ENCODE results near the gene ERBB2. TPM values are rescaled to one million over a fixed set of nuclear protein-coding genes. Genes with fewer than 3 reads are reported as not detected.

Gene ERBB2
- total RNA-seq, 2 donors from 2014 or later = 8.2 to 12.1 TPM

- Mint-ChIP-seq H3K9me3 (no peaks in the 10 kb centered on the region), H3K27ac (no peak within 1 kb of the TSS), H3K4me1 (ENCODE audit: low read depth) (peaks cover 42% of the 10 kb centered on the region), H3K27me3 (ENCODE audit: low read depth) (peaks cover 12% of the 10 kb centered on the region), H3K36me3 (ENCODE audit: insufficient read depth in 2 of 2) (no peaks in the 10 kb centered on the region), H3K4me3 (peak within 1 kb of the TSS; percentile 80 to 93)
- peak; percentile 14 to 21 for ATAC-seq (replicated peaks in 1 of 2)
- DNase-seq = peak in 1 of 2 donors; percentile 23
Observed at GRCh38 chr17:39737760-39738567, 38.1 kb downstream of the ERBB2 start, which contains the start of gene GRB7. GRB7 (plus strand) TSS chr17:39737938; CDS start chr17:39742302, 4,364 bp downstream.

GRCh38 chr17:39738568-39738901 lies 38.7 kb downstream of the ERBB2 start:
- no peaks in the 10 kb centered on the region for H3K36me3 Mint-ChIP-seq (ENCODE audit: insufficient read depth in 2 of 2)
- ATAC-seq (replicated peaks in 1 of 2) = peak; percentile 89 to 96
- H3K4me3 Mint-ChIP-seq = peak overlapping the region; percentile 80 to 93
- H3K9me3 Mint-ChIP-seq = no peaks in the 10 kb centered on the region
- peaks cover 12% of the 10 kb centered on the region for H3K27me3 Mint-ChIP-seq (ENCODE audit: low read depth)
- H3K27ac Mint-ChIP-seq = no peak overlapping the region
- H3K4me1 Mint-ChIP-seq (ENCODE audit: low read depth) = peaks cover 42% of the 10 kb centered on the region
- DNase-seq = peak; percentile 68 to 77

GRCh38 chr17:39738983-39739884 lies 39.4 kb downstream of the ERBB2 start:
- Mint-ChIP-seq H3K27ac (no peak overlapping the region), H3K36me3 (ENCODE audit: insufficient read depth in 2 of 2) (no peaks in the 10 kb centered on the region), H3K27me3 (ENCODE audit: low read depth) (peaks cover 12% of the 10 kb centered on the region), H3K4me3 (peak overlapping the region; percentile 80 to 93), H3K4me1 (ENCODE audit: low read depth) (peaks cover 42% of the 10 kb centered on the region), H3K9me3 (no peaks in the 10 kb centered on the region)
- DNase-seq (no peak), ATAC-seq (replicated peaks in 1 of 2) (peak in 1 of 2 donors; percentile 32)

- H3K27me3 Mint-ChIP-seq (ENCODE audit: low read depth) = peaks cover 12% of the 10 kb centered on the region
- ATAC-seq (replicated peaks in 1 of 2) (no peak), DNase-seq (no peak)
- H3K36me3 Mint-ChIP-seq (ENCODE audit: insufficient read depth in 2 of 2) = no peaks in the 10 kb centered on the region
- no peak overlapping the region for H3K27ac Mint-ChIP-seq
- H3K4me3 Mint-ChIP-seq = peak overlapping the region in 1 of 2 donors; percentile 93
- H3K9me3 Mint-ChIP-seq = no peaks in the 10 kb centered on the region
- peaks cover 42% of the 10 kb centered on the region for H3K4me1 Mint-ChIP-seq (ENCODE audit: low read depth)
Observed at GRCh38 chr17:39739885-39740356, 40.1 kb downstream of the ERBB2 start.

- H3K4me1 Mint-ChIP-seq (ENCODE audit: low read depth) = peaks cover 42% of the 10 kb centered on the region
- no peaks in the 10 kb centered on the region for H3K36me3 Mint-ChIP-seq (ENCODE audit: insufficient read depth in 2 of 2)
- peak in 1 of 2 donors; percentile 25 for ATAC-seq (replicated peaks in 1 of 2)
- no peak overlapping the region for H3K27ac Mint-ChIP-seq
- peaks cover 12% of the 10 kb centered on the region for H3K27me3 Mint-ChIP-seq (ENCODE audit: low read depth)
- DNase-seq = no peak
- peak overlapping the region in 1 of 2 donors; percentile 36 for H3K4me3 Mint-ChIP-seq
- H3K9me3 Mint-ChIP-seq = no peaks in the 10 kb centered on the region
Observed at GRCh38 chr17:39740357-39741111, 40.7 kb downstream of the ERBB2 start.

- Mint-ChIP-seq H3K4me3 (no peak overlapping the region), H3K27ac (no peak overlapping the region), H3K36me3 (ENCODE audit: insufficient read depth in 2 of 2) (no peaks in the 10 kb centered on the region), H3K4me1 (ENCODE audit: low read depth) (peaks cover 33% of the 10 kb centered on the region), H3K9me3 (no peaks in the 10 kb centered on the region), H3K27me3 (ENCODE audit: low read depth) (no peaks in the 10 kb centered on the region)
- ATAC-seq (replicated peaks in 1 of 2) (no peak), DNase-seq (no peak)
Observed at GRCh38 chr17:39742126-39742855, 42.4 kb downstream of the ERBB2 start.

- Mint-ChIP-seq H3K9me3 (no peaks in the 10 kb centered on the region), H3K27ac (no peak overlapping the region), H3K36me3 (ENCODE audit: insufficient read depth in 2 of 2) (no peaks in the 10 kb centered on the region), H3K4me3 (no peak overlapping the region), H3K4me1 (ENCODE audit: low read depth) (peaks cover 29% of the 10 kb centered on the region), H3K27me3 (ENCODE audit: low read depth) (no peaks in the 10 kb centered on the region)
- DNase-seq = no peak
- ATAC-seq (replicated peaks in 1 of 2) = no peak
Observed at GRCh38 chr17:39742856-39743436, 43.1 kb downstream of the ERBB2 start.

GRCh38 chr17:39744075-39744835 lies 44.4 kb downstream of the ERBB2 start:
- Mint-ChIP-seq H3K9me3 (no peaks in the 10 kb centered on the region), H3K27me3 (ENCODE audit: low read depth) (no peaks in the 10 kb centered on the region), H3K36me3 (ENCODE audit: insufficient read depth in 2 of 2) (no peaks in the 10 kb centered on the region), H3K4me3 (no peak overlapping the region), H3K4me1 (ENCODE audit: low read depth) (peaks cover 18% of the 10 kb centered on the region), H3K27ac (no peak overlapping the region)
- ATAC-seq (replicated peaks in 1 of 2) (no peak), DNase-seq (no peak)

- H3K27me3 Mint-ChIP-seq (ENCODE audit: low read depth) = no peaks in the 10 kb centered on the region
- H3K4me3 Mint-ChIP-seq = no peak overlapping the region
- no peaks in the 10 kb centered on the region for H3K36me3 Mint-ChIP-seq (ENCODE audit: insufficient read depth in 2 of 2)
- H3K4me1 Mint-ChIP-seq (ENCODE audit: low read depth) = peaks cover 12% of the 10 kb centered on the region
- no peak for ATAC-seq (replicated peaks in 1 of 2)
- H3K27ac Mint-ChIP-seq = no peak overlapping the region
- no peak for DNase-seq
- H3K9me3 Mint-ChIP-seq = no peaks in the 10 kb centered on the region
Observed at GRCh38 chr17:39744836-39745215, 45.0 kb downstream of the ERBB2 start.

- H3K36me3 Mint-ChIP-seq (ENCODE audit: insufficient read depth in 2 of 2) = no peaks in the 10 kb centered on the region
- H3K4me3 Mint-ChIP-seq = no peak overlapping the region
- DNase-seq (no peak), ATAC-seq (replicated peaks in 1 of 2) (no peak)
- peaks cover 5% of the 10 kb centered on the region for H3K4me1 Mint-ChIP-seq (ENCODE audit: low read depth)
- H3K9me3 Mint-ChIP-seq = no peaks in the 10 kb centered on the region
- no peaks in the 10 kb centered on the region for H3K27me3 Mint-ChIP-seq (ENCODE audit: low read depth)
- no peak overlapping the region for H3K27ac Mint-ChIP-seq
Observed at GRCh38 chr17:39745335-39746144, 45.7 kb downstream of the ERBB2 start.

GRCh38 chr17:39746145-39746461 lies 46.2 kb downstream of the ERBB2 start:
- no peaks in the 10 kb centered on the region for H3K36me3 Mint-ChIP-seq (ENCODE audit: insufficient read depth in 2 of 2)
- peaks cover 3% of the 10 kb centered on the region for H3K4me1 Mint-ChIP-seq (ENCODE audit: low read depth)
- H3K27ac Mint-ChIP-seq = no peak overlapping the region
- H3K9me3 Mint-ChIP-seq = no peaks in the 10 kb centered on the region
- H3K27me3 Mint-ChIP-seq (ENCODE audit: low read depth) = no peaks in the 10 kb centered on the region
- H3K4me3 Mint-ChIP-seq = no peak overlapping the region
- ATAC-seq (replicated peaks in 1 of 2) (no peak), DNase-seq (no peak)

All from activated T-cell treated with anti-CD3 and anti-CD28 coated beads, Interleukin-2, amount 50 U/mL, for 72 hours (primary cell).